ENCODE data around the gene MYH11. TPM values are rescaled to one million over a fixed set of nuclear protein-coding genes. Genes with fewer than 3 reads are reported as not detected.
"Not testable (repeated sequence)": the region's sequence is repeated elsewhere in the genome, so short reads cannot be mapped to it uniquely, and the experiment has no call there.

Gene MYH11
- total RNA-seq, 4 donors from 2014 or later: 22.4 to 206 (median 26.8) TPM

- ATAC-seq (ENCODE audit: low FRiP score): no peak
- DNase-seq (ENCODE audit: low spot score): no peak
- TF ChIP-seq CTCF (IDR thresholded peaks at IDR 0.05): no peak
These were observed 119.6 kb downstream of the MYH11 start for GRCh38 chr16:15737140-15737644.

- ATAC-seq (ENCODE audit: low FRiP score): no peak
- no peak for DNase-seq (ENCODE audit: low spot score)
- TF ChIP-seq CTCF (IDR thresholded peaks at IDR 0.05): no peak
These were observed 120.3 kb downstream of the MYH11 start for GRCh38 chr16:15736529-15736928.

- no peak for TF ChIP-seq CTCF (IDR thresholded peaks at IDR 0.05)
- DNase-seq (ENCODE audit: low spot score): no peak
- ATAC-seq (ENCODE audit: low FRiP score): no peak
These were observed 121.2 kb downstream of the MYH11 start for GRCh38 chr16:15735610-15736009.

GRCh38 chr16:15732416-15732815, 124.4 kb downstream of the MYH11 start:
- TF ChIP-seq CTCF (IDR thresholded peaks at IDR 0.05): no peak
- no peak for DNase-seq (ENCODE audit: low spot score)
- no peak for ATAC-seq (ENCODE audit: low FRiP score)

GRCh38 chr16:15729152-15729551, 127.7 kb downstream of the MYH11 start:
- TF ChIP-seq CTCF (IDR thresholded peaks at IDR 0.05): no peak
- no peak for DNase-seq (ENCODE audit: low spot score)
- no peak for ATAC-seq (ENCODE audit: low FRiP score)

- ATAC-seq (ENCODE audit: low FRiP score); DNase-seq (ENCODE audit: low spot score): not testable (repeated sequence)
These were observed 129.1 kb downstream of the MYH11 start for GRCh38 chr16:15727697-15728096.

GRCh38 chr16:15726715-15727114, 130.1 kb downstream of the MYH11 start:
- no peak for TF ChIP-seq CTCF (IDR thresholded peaks at IDR 0.05)
- no peak for ATAC-seq (ENCODE audit: low FRiP score)

More at GRCh38 chr16:15726715-15727114, 130.1 kb downstream of the MYH11 start:
- DNase-seq (ENCODE audit: low spot score): no peak

All from omental fat pad (tissue), 4 donors.